GM19238 (cell line): Measurements from ENCODE around the gene KCNQ1OT1.

Experiments
- DNase-seq: peaks from one replicate; pipeline ENCODE4 v3.0.0; 2011; ENCODE audit warnings: low spot score; ENCODE audit not compliant: insufficient read length

Gene KCNQ1OT1

DNA sequence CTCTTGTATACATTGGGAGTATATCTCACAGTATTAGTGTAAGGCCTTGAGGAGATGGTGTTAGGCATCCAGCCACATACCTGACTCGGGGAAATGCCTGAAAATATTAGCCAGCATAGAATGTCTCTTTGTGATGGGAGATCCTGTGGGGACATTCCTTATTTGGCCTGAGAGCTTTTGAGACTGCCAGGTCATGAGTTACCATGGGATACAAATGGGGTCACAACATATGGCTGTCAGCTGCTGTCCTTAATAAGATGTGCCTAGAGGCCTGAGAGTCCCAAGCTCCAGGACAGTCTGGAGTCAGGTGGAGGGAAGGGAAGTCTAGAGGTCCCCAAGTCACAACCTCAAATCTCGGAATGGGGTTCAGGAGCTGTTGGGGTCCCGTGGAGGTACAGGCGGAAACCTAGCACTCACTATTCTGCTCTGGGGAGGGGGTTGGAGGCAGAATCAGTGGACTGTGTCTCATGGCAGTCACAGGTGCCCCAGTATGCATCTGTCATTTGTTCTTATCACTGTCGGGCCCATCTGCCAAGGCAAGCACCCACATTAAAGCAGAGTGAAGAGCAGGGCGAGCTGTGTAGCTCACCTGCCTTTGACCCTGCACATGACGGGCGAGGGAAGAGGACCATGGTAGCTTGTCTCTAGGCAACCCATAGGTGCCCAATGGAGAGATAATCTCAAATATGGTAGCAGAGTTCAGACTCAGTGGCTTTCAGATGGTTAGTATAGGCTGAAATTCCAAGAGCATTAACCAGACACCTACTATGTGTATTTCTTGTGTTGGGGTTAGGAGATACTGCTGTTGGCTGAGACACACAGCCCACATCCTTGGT lies 29.9 kb downstream of the KCNQ1OT1 start:
- DNase-seq, result no peak

DNA sequence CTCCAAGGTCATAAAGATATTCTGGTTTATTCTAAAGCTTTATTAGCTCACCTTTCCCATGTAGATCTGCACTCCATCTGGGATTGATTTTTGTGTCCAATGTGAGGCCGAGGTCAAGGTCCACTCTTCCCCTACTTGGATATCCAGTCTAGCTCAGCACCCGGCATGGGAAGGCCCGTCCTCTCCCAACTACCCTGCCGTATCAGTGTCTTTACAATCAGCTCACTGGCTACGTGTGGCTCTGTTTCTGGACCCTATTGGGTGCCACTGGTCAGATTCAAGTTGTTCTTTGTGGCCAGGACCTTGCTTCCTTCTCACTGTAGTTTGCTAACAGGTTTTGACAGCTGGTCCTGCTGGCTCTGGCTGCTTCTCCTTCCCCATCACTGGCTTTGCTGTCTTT lies 30.9 kb downstream of the KCNQ1OT1 start:
- no peak for DNase-seq

GRCh38 chr11:2667940-2668339 lies 31.9 kb downstream of the KCNQ1OT1 start:
- no peak for DNase-seq

GRCh38 chr11:2666828-2667570 lies 32.8 kb downstream of the KCNQ1OT1 start:
- DNase-seq, result no peak

- no peak for DNase-seq
Observed at GRCh38 chr11:2666401-2666741, 33.4 kb downstream of the KCNQ1OT1 start.

GRCh38 chr11:2665526-2666400 lies 34.0 kb downstream of the KCNQ1OT1 start:
- DNase-seq, result no peak

DNA sequence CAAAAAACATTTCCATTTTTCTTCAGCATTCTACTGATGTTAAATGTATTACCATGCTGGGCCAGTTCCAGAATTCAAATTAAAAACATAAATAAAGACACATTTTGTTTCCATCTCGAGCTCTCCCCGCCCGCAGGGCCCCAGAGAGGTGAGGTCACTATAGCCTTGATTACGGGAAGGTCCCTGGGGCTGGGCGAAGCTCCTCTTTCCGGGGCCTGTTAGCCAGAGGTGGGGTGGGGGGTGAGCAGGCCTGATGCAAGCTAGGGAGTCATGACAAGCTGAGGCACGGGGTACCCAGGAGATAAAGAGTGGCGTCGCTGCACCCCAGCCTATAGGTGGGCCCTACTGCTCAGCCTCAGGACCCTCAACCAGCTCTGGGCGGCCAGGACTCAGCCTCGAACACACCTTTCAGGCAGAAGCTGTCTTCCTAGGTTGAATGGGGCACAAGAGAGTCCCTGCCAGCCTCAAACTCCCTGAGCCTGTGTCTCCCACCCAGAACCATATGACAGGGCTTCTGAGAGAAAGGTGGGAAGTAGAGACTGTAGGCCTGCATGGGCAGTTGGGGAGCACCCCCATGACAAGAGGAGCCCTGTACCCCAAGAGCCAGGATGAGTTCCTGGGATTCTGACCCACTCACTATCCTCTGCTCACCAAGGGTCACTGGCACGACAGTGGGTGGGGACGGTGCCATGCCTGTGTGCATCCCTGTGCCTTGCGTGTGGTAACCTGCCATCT lies 34.8 kb downstream of the KCNQ1OT1 start:
- no peak for DNase-seq

- DNase-seq, result no peak
Observed at GRCh38 chr11:2664376-2664775, 35.4 kb downstream of the KCNQ1OT1 start.

DNA sequence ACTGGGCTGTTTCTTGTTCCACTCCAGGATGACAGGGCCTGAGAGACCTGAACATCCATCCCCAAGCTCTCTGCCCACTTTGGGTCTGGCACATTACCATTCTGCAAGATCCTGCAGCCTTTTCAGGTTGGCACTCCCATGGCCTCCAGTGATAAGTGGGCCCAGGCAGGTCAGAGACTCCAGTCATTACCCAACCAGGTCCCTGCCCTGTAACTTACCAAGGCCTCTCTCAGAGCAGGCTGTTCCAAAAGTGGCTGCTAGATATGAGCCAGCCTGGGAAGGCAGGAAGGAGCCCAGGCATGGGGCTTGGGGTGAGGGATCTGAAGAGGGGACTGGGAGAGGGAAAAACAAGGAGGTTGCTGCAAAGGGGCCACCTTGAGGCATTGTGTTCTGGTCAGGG lies 35.9 kb downstream of the KCNQ1OT1 start:
- no peak for DNase-seq

- DNase-seq, result no peak
Observed at GRCh38 chr11:2663506-2663905, 36.3 kb downstream of the KCNQ1OT1 start.

DNA sequence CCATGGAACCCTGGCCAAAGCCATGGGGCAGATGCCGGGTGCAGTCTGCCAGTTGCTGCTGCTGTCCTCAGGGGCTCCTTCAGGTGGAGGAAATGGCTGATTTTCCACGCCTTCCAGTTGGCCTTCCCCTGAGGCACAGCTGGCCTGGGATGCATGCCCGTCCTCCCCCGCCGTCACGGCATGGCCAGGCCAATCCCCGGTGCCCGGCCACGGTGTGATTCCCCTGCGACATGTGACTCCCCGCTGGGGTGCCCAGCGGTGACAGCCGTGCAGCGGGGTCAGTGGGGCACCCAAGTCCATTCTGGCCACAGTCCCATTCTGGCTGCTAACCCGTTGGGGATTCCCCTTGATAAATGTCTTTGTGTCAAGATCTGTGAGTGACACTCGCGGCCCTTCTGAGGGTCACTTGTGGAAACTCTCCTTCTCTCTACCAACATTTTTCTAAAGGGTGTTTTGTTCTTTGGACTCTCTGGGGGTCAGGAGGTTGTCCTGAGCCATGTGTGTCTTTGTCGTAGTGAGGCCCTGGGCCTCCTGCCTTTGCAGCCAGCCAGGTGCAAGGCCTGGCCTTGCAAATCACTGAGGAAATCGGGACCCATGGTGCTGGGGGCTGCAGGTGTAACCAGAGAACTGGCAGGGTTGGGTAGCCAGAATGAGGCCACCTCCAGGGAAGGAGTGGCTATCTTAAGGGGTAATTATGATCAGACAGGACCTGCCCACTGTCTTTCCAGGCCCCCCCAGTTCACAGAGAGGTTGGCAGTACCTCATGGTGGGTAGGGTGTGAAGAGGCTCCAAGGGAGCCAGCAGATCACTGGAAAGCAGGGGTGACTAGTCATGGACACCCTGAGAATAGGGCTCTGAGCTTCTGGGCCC lies 37.1 kb downstream of the KCNQ1OT1 start:
- DNase-seq, result no peak

GRCh38 chr11:2662024-2662312 lies 37.8 kb downstream of the KCNQ1OT1 start:
- no peak for DNase-seq

DNA sequence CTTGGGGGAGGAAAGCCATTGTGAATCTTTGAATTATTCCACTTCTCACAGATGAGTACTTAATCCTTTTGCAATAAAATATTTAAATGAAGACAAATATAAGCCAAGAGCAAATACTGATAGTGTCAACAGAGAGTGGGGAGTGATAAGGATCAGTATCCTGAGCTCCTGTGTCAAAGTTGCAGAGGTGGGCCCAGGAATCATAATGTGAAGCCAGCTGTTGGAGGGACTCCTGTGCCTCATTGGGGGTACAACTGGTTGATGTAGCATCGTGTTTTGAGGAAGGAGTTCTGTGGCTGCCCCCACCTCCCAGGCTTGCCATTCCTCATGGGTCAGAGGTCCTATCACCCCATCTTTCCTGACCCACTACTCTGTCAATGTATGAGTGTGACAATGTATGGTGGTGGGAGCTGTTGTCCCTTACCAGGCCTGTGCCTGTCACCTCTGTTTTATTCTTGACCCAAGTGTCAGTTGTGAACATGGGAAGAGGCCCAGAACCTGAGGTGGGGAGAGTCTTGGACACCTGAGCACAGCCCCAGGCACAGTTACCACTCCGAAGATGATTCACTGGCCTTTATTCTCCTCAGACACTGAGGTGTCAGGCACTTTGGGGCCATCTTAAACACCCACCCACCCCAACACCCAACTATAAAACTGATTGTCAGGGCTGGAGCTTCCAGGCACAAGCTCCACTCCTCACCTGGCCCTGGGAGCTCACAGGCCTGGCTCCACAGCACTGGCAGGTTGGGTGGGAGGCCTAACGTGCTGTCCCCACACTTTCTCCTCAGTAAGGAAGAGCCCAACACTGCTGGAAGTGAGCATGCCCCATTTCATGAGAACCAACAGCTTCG lies 38.4 kb downstream of the KCNQ1OT1 start:
- DNase-seq, result no peak

GRCh38 chr11:2660357-2660939 lies 39.3 kb downstream of the KCNQ1OT1 start:
- no peak for DNase-seq

DNA sequence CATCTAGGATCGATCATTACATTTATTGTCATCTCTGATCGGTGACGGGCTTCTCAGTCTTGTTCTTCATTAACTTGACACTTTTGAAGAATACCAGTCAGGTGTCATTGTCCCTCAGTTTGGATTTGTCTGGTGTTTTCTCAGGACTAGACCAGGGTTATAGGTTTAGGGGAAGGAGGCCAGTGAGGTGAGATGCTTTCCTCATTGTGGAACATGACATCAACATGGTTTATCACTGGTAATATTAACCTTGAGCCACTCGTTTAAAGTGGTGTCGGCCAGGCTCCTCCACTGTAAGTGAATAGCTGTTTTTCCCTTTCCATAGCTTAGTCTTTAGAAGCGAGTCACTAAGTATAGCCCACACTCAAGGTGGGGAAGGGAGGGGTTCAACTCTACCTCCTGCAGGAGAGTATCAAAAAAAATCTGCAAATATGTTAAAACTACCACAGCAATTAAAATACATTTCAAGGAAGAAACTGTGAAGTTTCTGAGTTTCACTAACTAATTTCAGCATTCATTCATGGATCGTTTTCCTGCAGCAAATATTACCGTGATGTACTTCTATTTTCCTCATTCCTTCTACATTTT lies 42.0 kb downstream of the KCNQ1OT1 start:
- no peak for DNase-seq

- no peak for DNase-seq
Observed at GRCh38 chr11:2656859-2657258, 42.9 kb downstream of the KCNQ1OT1 start.

DNA sequence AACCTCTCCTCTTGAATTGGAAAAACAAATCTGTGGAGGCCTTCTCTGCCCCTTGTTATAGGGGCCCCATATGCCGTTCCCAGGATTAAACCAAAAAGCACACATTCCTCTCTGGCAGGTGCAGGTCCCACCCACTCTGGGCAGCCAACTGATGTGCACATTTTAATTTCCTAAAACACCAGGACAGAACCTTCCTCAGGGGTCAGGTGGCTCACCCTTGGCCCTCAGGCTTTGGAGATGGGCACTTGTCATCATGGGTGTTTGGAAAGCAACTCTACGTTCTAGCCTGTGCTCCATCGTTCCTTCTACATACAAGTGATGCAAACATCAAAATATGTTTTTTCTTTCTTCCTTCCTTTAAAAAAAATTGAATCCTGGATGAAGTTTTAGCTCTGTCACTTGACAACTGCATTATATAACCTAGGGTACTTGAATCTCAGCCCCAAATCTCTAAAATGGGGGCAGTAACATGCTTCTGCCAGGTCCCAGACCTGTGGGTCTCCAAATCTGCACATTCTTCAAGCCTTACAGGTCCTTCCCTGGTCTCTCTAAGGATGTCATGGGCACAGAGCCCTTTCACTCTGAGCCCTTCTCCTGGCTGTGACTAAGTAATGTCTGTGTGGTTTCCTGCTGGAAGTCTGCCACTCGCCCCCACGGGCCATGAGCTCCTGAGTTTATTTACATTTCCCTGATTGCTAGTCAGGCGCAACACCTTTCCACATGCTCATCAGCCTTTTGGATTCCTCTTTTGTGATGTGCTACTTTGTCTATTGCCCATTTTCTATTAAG lies 43.8 kb downstream of the KCNQ1OT1 start:
- DNase-seq, result no peak
